Superior temporal gyrus (tissue), 1 donor: Measurements from ENCODE around the gene TBC1D12.
"Not testable (repeated sequence)": the region's sequence is repeated elsewhere in the genome, so short reads cannot be mapped to it uniquely, and the experiment has no call there.

Experiments used
- DNase-seq: peaks from one replicate; pipeline ENCODE4 v3.0.0-alpha.2; 2016; ENCODE audit errors: extremely low spot score

TBC1D12 gene

GRCh38 chr10:94545391-94546048, 143.2 kb downstream of the TBC1D12 start, which contains the start of gene HELLS:
Gene HELLS, plus strand, starts transcription at chr10:94545788. Its CDS starts 134 bp downstream, at chr10:94545922.
- DNase-seq = peak; percentile 76

GRCh38 chr10:94546049-94546900, 143.9 kb downstream of the TBC1D12 start:
- no peak for DNase-seq

DNA sequence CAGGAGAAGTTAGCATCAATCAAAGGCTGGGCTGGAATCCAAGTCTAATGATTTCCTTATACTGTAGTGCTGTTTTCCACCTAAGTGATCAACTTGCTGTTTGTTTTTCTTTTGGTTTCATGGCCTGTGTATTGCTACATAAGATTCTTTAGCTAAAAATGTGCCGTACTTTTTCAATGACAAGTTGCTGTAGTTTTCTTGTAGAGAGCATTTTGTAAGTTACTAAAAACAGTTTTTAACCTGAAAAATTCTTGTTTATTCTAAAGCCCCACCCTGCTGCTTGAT, 144.5 kb downstream of the TBC1D12 start:
- no peak for DNase-seq

DNA sequence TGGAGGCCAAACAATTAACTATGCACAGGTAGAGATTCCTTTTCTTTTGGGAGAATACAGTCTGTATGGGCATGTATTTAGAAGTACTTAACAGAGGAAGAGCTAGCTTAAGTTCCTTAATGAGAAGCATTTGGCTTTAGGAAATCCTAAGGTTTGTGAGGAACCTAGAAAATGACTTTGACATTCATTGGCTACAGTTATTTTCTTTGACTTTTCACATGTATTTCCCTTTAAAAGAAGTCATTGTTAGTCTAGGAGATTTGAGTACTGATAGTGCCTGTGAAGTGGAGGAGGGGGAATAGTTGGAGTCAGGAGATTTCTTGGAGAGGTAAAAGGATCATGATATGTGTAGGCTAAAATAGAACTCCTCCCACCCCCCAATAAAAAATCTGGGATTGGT, 146.9 kb downstream of the TBC1D12 start:
- DNase-seq = no peak

GRCh38 chr10:94567714-94568307, 165.5 kb downstream of the TBC1D12 start:
- not testable (repeated sequence) for DNase-seq

DNA sequence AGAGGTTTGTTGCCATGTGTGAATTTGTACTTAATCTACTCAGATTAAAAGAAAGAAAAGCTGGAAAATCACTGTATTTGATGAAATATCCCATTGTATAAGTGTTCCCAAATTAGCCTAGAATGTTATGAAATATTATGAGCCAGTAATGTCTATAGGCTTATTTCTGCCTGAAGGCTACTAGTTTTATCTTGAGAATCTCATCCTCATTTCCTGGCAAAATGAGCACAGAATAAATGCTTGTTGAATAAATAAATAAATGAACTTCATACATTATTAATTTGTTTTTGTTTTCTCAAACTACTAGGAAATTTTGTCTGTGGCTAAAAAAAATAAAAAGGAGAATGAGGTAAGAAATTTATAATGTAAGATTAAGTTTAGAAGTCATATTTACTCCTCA, 168.7 kb downstream of the TBC1D12 start:
- no peak for DNase-seq

DNA sequence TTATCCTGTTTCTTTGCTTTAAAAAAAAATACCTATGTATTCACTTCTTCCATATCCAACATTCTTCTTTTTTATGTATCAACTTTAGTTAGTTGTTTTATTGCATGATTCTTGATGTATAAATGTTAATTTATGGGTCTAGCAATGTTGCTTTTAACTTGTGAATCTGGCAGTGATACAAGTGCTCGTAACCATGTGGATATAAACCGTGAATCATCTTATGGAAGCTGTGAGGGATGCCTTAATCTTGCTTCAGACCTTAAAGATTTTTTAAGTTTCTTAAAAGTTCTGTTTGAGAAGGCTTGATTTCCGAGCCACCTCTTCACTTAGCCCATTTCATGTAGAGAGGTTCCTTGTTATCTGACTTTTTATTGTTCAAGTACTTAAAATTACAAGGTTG, 169.2 kb downstream of the TBC1D12 start:
- DNase-seq = no peak

GRCh38 chr10:94578790-94579189, 176.4 kb downstream of the TBC1D12 start:
- no peak for DNase-seq

DNA sequence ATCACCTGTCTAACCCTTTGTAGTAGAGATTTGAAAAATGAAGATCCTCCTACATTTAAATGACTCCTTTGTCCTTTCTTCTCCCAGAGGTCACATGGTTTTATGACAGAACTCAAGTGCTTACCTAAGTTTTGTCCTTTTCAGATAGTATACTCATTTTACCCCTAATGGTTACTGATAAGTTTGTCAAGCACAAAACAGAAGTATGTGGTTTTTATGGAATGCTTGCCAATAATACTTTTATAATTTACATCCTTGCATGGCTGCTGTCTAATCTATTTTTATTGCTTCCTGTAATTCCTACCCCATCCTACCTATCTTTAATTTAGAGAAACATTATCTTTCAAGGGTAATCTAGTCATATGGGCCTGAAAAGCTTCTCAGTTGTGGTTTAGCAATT, 180.8 kb downstream of the TBC1D12 start:
- no peak for DNase-seq
